WTC11 (cell line): ENCODE results near the gene AMBN. TPM values are rescaled to one million over a fixed set of nuclear protein-coding genes. Genes with fewer than 3 reads are reported as not detected.

Experiments
- ATAC-seq: fragments of 200-7000 bp; cut with Tn5 transposase; 2 replicates; pipeline ENCODE4 v1.10.0; 2021; ENCODE audit warnings: mild to moderate bottlenecking, moderate library complexity
- CTCF ChIA-PET: fragments of 300-600 bp; sonication (Branson Sonifier 250); formaldehyde crosslinking; loops from one replicate; lab custom pipeline; 2021; ENCODE audit warnings: antibody characterized with exemption; lab: Charles Lee
- POLR2A ChIA-PET: fragments of 350-600 bp; sonication (Branson Sonifier 250); formaldehyde crosslinking; loops from one replicate; lab custom pipeline; 2021; ENCODE audit warnings: antibody characterized with exemption; lab: Charles Lee
- DNase-seq: peaks from one replicate; pipeline ENCODE4 v3.0.0; 2021; ENCODE audit warnings: low spot score
- H3K27ac Mint-ChIP-seq: 2 replicates; pipeline ENCODE4 v1.8.0; 2021; ENCODE audit warnings: mixed read lengths
- H3K27me3 Mint-ChIP-seq: 2 replicates; pipeline ENCODE4 v1.8.0; 2021; ENCODE audit warnings: low read depth, mild to moderate bottlenecking, moderate library complexity, mixed read lengths
- H3K36me3 Mint-ChIP-seq: 2 replicates; pipeline ENCODE4 v1.8.0; 2021; ENCODE audit warnings: mixed read lengths
- H3K4me1 Mint-ChIP-seq: 2 replicates; pipeline ENCODE4 v1.8.0; 2022; ENCODE audit warnings: mixed read lengths
- H3K4me3 Mint-ChIP-seq: 2 replicates; pipeline ENCODE4 v1.8.0; 2021; ENCODE audit warnings: mild to moderate bottlenecking, moderate library complexity, mixed read lengths
- H3K9me3 Mint-ChIP-seq: 2 replicates; pipeline ENCODE4 v1.8.0; 2021; ENCODE audit warnings: mixed read lengths
- AFF4 ChIP-seq: sonication (generic); formaldehyde crosslinking; IDR thresholded peaks from 2 replicates; pipeline ENCODE4 v1.8.1; 2023; ENCODE audit warnings: mild to moderate bottlenecking, missing genetic modification reagents, borderline replicate concordance
- ARID4B ChIP-seq: sonication (generic); formaldehyde crosslinking; IDR thresholded peaks from 2 replicates; pipeline ENCODE4 v1.8.0; 2023; ENCODE audit warnings: missing genetic modification reagents, mild to moderate bottlenecking, borderline replicate concordance
- ATF3 ChIP-seq: sonication (generic); formaldehyde crosslinking; conservative IDR thresholded peaks from 2 replicates; pipeline ENCODE4 v1.8.1; 2022; ENCODE audit warnings: mild to moderate bottlenecking, missing genetic modification reagents
- E2F4 ChIP-seq: sonication (generic); formaldehyde crosslinking; IDR thresholded peaks from 2 replicates; pipeline ENCODE4 v1.8.1; 2022; ENCODE audit warnings: low read depth, mild to moderate bottlenecking, moderate library complexity, missing genetic modification reagents, borderline replicate concordance
- EMX1 ChIP-seq: fragments of 250-450 bp; sonication (Bioruptor Pico); IDR thresholded peaks from 2 replicates; pipeline ENCODE4 v1.8.0; 2021; ENCODE audit warnings: mild to moderate bottlenecking
- ETV6 ChIP-seq: sonication (generic); formaldehyde crosslinking; IDR thresholded peaks from 2 replicates; pipeline ENCODE4 v1.8.1; 2022; ENCODE audit warnings: mild to moderate bottlenecking, missing genetic modification reagents
- FOXJ3 ChIP-seq: sonication (generic); formaldehyde crosslinking; IDR thresholded peaks from 2 replicates; pipeline ENCODE4 v1.9.0; 2021; ENCODE audit warnings: missing genetic modification reagents, mild to moderate bottlenecking, borderline replicate concordance
- MXD4 ChIP-seq: fragments of 250-450 bp; sonication (Bioruptor Pico); IDR thresholded peaks from 2 replicates; pipeline ENCODE4 v1.8.0; 2021; ENCODE audit warnings: mild to moderate bottlenecking, moderate library complexity, borderline replicate concordance
- NFE2L1 ChIP-seq: sonication (generic); formaldehyde crosslinking; IDR thresholded peaks from 2 replicates; pipeline ENCODE4 v1.8.1; 2023; ENCODE audit warnings: missing genetic modification reagents
- OVOL2 ChIP-seq: fragments of 250-450 bp; sonication (Bioruptor Pico); IDR thresholded peaks from 2 replicates; pipeline ENCODE4 v1.9.0; 2021; ENCODE audit warnings: mild to moderate bottlenecking, borderline replicate concordance
- SP1 ChIP-seq: sonication (generic); formaldehyde crosslinking; conservative IDR thresholded peaks from 2 replicates; pipeline ENCODE4 v1.8.1; 2022; ENCODE audit warnings: missing genetic modification reagents
- ZNF263 ChIP-seq: sonication (generic); formaldehyde crosslinking; IDR thresholded peaks from 2 replicates; pipeline ENCODE4 v1.8.1; 2022; ENCODE audit warnings: low read depth, mild to moderate bottlenecking, moderate library complexity, missing genetic modification reagents
- ZNF532 ChIP-seq: fragments of 250-450 bp; sonication (Bioruptor Pico); IDR thresholded peaks from 2 replicates; pipeline ENCODE4 v1.9.0; 2021; ENCODE audit warnings: mild to moderate bottlenecking, borderline replicate concordance
- total RNA-seq: library from RNA; stranded (reverse); gene quantifications from 3 replicates; pipeline ENCODE4 v1.2.3, GENCODE V29; 2021

AMBN gene
- total RNA-seq, 1 experiment from 2014 or later: not detected

GRCh38 chr4:70571772-70572171 is 20.3 kb upstream of the AMBN start:
- Mint-ChIP-seq H3K4me3 (no peak overlapping the region), H3K4me1 (no peaks in the 10 kb centered on the region), H3K9me3 (peaks cover 56% of the 10 kb centered on the region), H3K27me3 (peaks cover 5% of the 10 kb centered on the region; the same call in 1 of the 2 replicates), H3K27ac (no peak overlapping the region), H3K36me3 (peaks cover 17% of the 10 kb centered on the region)
- no peak for TF ChIP-seq FOXJ3 (CRISPR knock-in tag)
- no peak for TF ChIP-seq EMX1 (CRISPR knock-in tag)
- no peak for TF ChIP-seq SP1 (CRISPR knock-in tag)
- no peak for TF ChIP-seq AFF4 (CRISPR knock-in tag)
- TF ChIP-seq MXD4: no peak
- TF ChIP-seq ATF3 (CRISPR knock-in tag): no peak
- TF ChIP-seq E2F4: no peak
- TF ChIP-seq ZNF532: no peak
- no peak for TF ChIP-seq ETV6 (CRISPR knock-in tag)
- TF ChIP-seq ZNF263 (CRISPR knock-in tag): no peak
- no peak for TF ChIP-seq NFE2L1 (CRISPR knock-in tag)
- no peak for TF ChIP-seq OVOL2 (CRISPR knock-in tag)
- no peak for TF ChIP-seq ARID4B (CRISPR knock-in tag)
- CTCF ChIA-PET: no interaction called here
- peak; percentile 65 for ATAC-seq
- POLR2A ChIA-PET: no interaction called here
- no peak for DNase-seq
